RPMI7951 (cell line): ENCODE data around the gene ASB10. TPM values are rescaled to one million over a fixed set of nuclear protein-coding genes. Genes with fewer than 3 reads are reported as not detected.

ENCODE experiments used
- DNase-seq: peaks from one replicate; pipeline ENCODE4 v3.0.0-alpha.2; 2012; ENCODE audit warnings: low read depth
- total RNA-seq: library from RNA; depleted of rRNA; stranded (reverse); fragments of >200 nt; shearing (Covaris generic); gene quantifications from 2 replicates; pipeline ENCODE4 v1.2.3, GENCODE V29; 2014

The ASB10 gene
- total RNA-seq, 1 experiment from 2014 or later = not detected

- no peak for DNase-seq
Observed at GRCh38 chr7:151166629-151167196, 20.3 kb downstream of the ASB10 start.

- no peak for DNase-seq
Observed at GRCh38 chr7:151161757-151162156, 25.3 kb downstream of the ASB10 start.

- DNase-seq = no peak
Observed at GRCh38 chr7:151157645-151158329, 29.3 kb downstream of the ASB10 start.

- no peak for DNase-seq
Observed at GRCh38 chr7:151152643-151153513, 34.2 kb downstream of the ASB10 start.

- DNase-seq = no peak
Observed at GRCh38 chr7:151150388-151150787, 36.7 kb downstream of the ASB10 start.

GRCh38 chr7:151148319-151149259 lies 38.5 kb downstream of the ASB10 start:
- no peak for DNase-seq

GRCh38 chr7:151146761-151147160 lies 40.3 kb downstream of the ASB10 start:
- no peak for DNase-seq

GRCh38 chr7:151144387-151144786 lies 42.7 kb downstream of the ASB10 start:
- no peak for DNase-seq

GRCh38 chr7:151143261-151144015 lies 43.6 kb downstream of the ASB10 start:
- no peak for DNase-seq

GRCh38 chr7:151142686-151143040 lies 44.4 kb downstream of the ASB10 start:
- no peak for DNase-seq

GRCh38 chr7:151141855-151142685 lies 45.0 kb downstream of the ASB10 start:
- no peak for DNase-seq

GRCh38 chr7:151141311-151141854 lies 45.7 kb downstream of the ASB10 start:
- no peak for DNase-seq

- DNase-seq = no peak
Observed at GRCh38 chr7:151140826-151141225, 46.2 kb downstream of the ASB10 start.

GRCh38 chr7:151139791-151140190 lies 47.3 kb downstream of the ASB10 start:
- DNase-seq = no peak

- no peak for DNase-seq
Observed at GRCh38 chr7:151139071-151139790, 47.8 kb downstream of the ASB10 start.

GRCh38 chr7:151138153-151138851 lies 48.7 kb downstream of the ASB10 start:
- DNase-seq = no peak

GRCh38 chr7:151137791-151138152 lies 49.3 kb downstream of the ASB10 start:
- DNase-seq = no peak

GRCh38 chr7:151137076-151137675 lies 49.9 kb downstream of the ASB10 start:
- no peak for DNase-seq
